Right atrium auricular region (tissue), 2 donors: Measurements from ENCODE around the gene LRP1-AS. TPM values are rescaled to one million over a fixed set of nuclear protein-coding genes. Genes with fewer than 3 reads are reported as not detected.

ENCODE experiments used
- DNase-seq: peaks from one replicate; pipeline ENCODE4 v3.0.0-alpha.2; 2019; ENCODE audit warnings: low spot score
- H3K27ac ChIP-seq, 2 donors: fragments of 200-600 bp; sonication (generic); 1 replicate in 1 of 2; 2 replicates in 1 of 2; pipeline ENCODE4 v1.5.1; 2016 to 2019
- H3K27me3 ChIP-seq, 2 donors: fragments of 200-600 bp; sonication (generic); one replicate each; pipeline versions ENCODE4 v1.5.1 to v1.6.0; 2017 to 2019
- H3K36me3 ChIP-seq: fragments of 200-600 bp; sonication (generic); one replicate; pipeline ENCODE4 v1.5.1; 2016
- H3K4me1 ChIP-seq, 2 donors: fragments of 200-600 bp; sonication (generic); one replicate each; pipeline versions ENCODE4 v1.5.1 to v1.6.0; 2017 to 2019
- H3K4me3 ChIP-seq, 2 donors: fragments of 200-600 bp; sonication (generic); 1 replicate in 1 of 2; 2 replicates in 1 of 2; pipeline ENCODE4 v1.5.1; 2017 to 2019; ENCODE audit warnings: mild to moderate bottlenecking in 1 of 2, moderate library complexity in 1 of 2
- H3K9me3 ChIP-seq, 2 donors: fragments of 200-600 bp; sonication (generic); one replicate each; pipeline ENCODE4 v1.5.1; 2019
- CTCF ChIP-seq, 2 donors: fragments of 200-600 bp; sonication (generic); IDR thresholded peaks; one replicate each; pipeline ENCODE4 v1.5.1; 2019; ENCODE audit warnings: antibody characterized with exemption in 2 of 2
- total RNA-seq, 2 donors: library from RNA; depleted of rRNA; stranded (reverse); fragments of >200 nt; gene quantifications; one replicate each; pipeline ENCODE4 v1.1.0, GENCODE V29; 2016

LRP1-AS gene
- total RNA-seq, 2 donors from 2014 or later = not detected

GRCh38 chr12:57182918-57183575 is 35.6 kb upstream of the LRP1-AS start:
- H3K4me1 ChIP-seq = no peaks in the 10 kb centered on the region
- H3K27me3 ChIP-seq = no peaks in the 10 kb centered on the region
- no peak overlapping the region for H3K4me3 ChIP-seq
- peaks cover 88% of the 10 kb centered on the region for H3K36me3 ChIP-seq
- peak; percentile 72 for DNase-seq
- H3K27ac ChIP-seq = no peak overlapping the region
- H3K9me3 ChIP-seq = no peaks in the 10 kb centered on the region
- TF ChIP-seq CTCF (IDR thresholded peaks at IDR 0.05) = peak; percentile 77 to 90

- Histone ChIP-seq H3K36me3 (peaks cover 89% of the 10 kb centered on the region), H3K27ac (no peak overlapping the region), H3K9me3 (no peaks in the 10 kb centered on the region), H3K4me3 (no peak overlapping the region), H3K27me3 (no peaks in the 10 kb centered on the region), H3K4me1 (no peaks in the 10 kb centered on the region)
- DNase-seq = no peak
- TF ChIP-seq CTCF (IDR thresholded peaks at IDR 0.05) = no peak
Observed at GRCh38 chr12:57181561-57182155, 34.2 kb upstream of the LRP1-AS start.

- H3K36me3 ChIP-seq = peaks cover 89% of the 10 kb centered on the region
- DNase-seq = no peak
Observed at GRCh38 chr12:57181072-57181471, 33.7 kb upstream of the LRP1-AS start.

GRCh38 chr12:57180321-57180989 is 33.0 kb upstream of the LRP1-AS start:
- Histone ChIP-seq H3K9me3 (no peaks in the 10 kb centered on the region), H3K27me3 (no peaks in the 10 kb centered on the region), H3K4me3 (no peak overlapping the region), H3K4me1 (no peaks in the 10 kb centered on the region), H3K36me3 (peaks cover 87% of the 10 kb centered on the region), H3K27ac (no peak overlapping the region)
- no peak for TF ChIP-seq CTCF (IDR thresholded peaks at IDR 0.05)
- no peak for DNase-seq

More at GRCh38 chr12:57181072-57181471, 33.7 kb upstream of the LRP1-AS start:
- no peak overlapping the region for H3K4me3 ChIP-seq
- no peaks in the 10 kb centered on the region for H3K9me3 ChIP-seq
- H3K27me3 ChIP-seq = no peaks in the 10 kb centered on the region
- no peak overlapping the region for H3K27ac ChIP-seq
- no peaks in the 10 kb centered on the region for H3K4me1 ChIP-seq
- no peak for TF ChIP-seq CTCF (IDR thresholded peaks at IDR 0.05)

GRCh38 chr12:57179331-57180086 is 32.1 kb upstream of the LRP1-AS start:
- DNase-seq = no peak
- Histone ChIP-seq H3K36me3 (peaks cover 86% of the 10 kb centered on the region), H3K27me3 (no peaks in the 10 kb centered on the region), H3K27ac (no peak overlapping the region), H3K4me1 (no peaks in the 10 kb centered on the region), H3K4me3 (no peak overlapping the region), H3K9me3 (no peaks in the 10 kb centered on the region)
- no peak for TF ChIP-seq CTCF (IDR thresholded peaks at IDR 0.05)
